Astrocyte (in vitro differentiated cells and primary cell): ENCODE results near the gene RUVBL2. TPM values are rescaled to one million over a fixed set of nuclear protein-coding genes. Genes with fewer than 3 reads are reported as not detected.

ENCODE experiments used
- DNase-seq: peaks from one replicate; pipeline ENCODE4 v3.0.0-alpha.2; 2010; ENCODE audit warnings: low read depth
- FAIRE-seq: peaks from 2 replicates; lab custom pipeline; 2011; peaks lifted over from hg19 to GRCh38; lab: Jason Lieb, UNC
- H2AFZ ChIP-seq: 2 replicates; pipeline ENCODE4 v1.6.0; 2012; ENCODE audit warnings: low read depth, low read length, inconsistent platforms
- H3K27ac ChIP-seq: 2 replicates; pipeline ENCODE4 v1.5.1; 2011; ENCODE audit warnings: low read depth, low read length, inconsistent platforms
- H3K27me3 ChIP-seq: 2 replicates; pipeline ENCODE4 v1.6.0; 2011; ENCODE audit warnings: low read length, inconsistent platforms; ENCODE audit not compliant: insufficient read depth
- H3K36me3 ChIP-seq: 2 replicates; pipeline ENCODE4 v1.5.1; 2011; ENCODE audit warnings: low read length, inconsistent platforms; ENCODE audit not compliant: insufficient read depth
- H3K4me1 ChIP-seq: 2 replicates; pipeline ENCODE4 v1.5.1; 2011; ENCODE audit warnings: low read length, inconsistent platforms; ENCODE audit not compliant: insufficient read depth
- H3K4me2 ChIP-seq: 2 replicates; pipeline ENCODE4 v1.6.0; 2012; ENCODE audit warnings: low read length, inconsistent platforms
- H3K4me3 ChIP-seq: 2 replicates; pipeline ENCODE4 v1.5.1; 2011; ENCODE audit warnings: low read depth, mild to moderate bottlenecking, low read length, inconsistent platforms; ENCODE audit not compliant: insufficient read depth
- H3K79me2 ChIP-seq: 2 replicates; pipeline ENCODE4 v1.6.0; 2012; ENCODE audit warnings: mild to moderate bottlenecking, low read length, inconsistent platforms; ENCODE audit not compliant: insufficient read depth
- H3K9ac ChIP-seq: 2 replicates; pipeline ENCODE4 v1.6.0; 2012; ENCODE audit warnings: mild to moderate bottlenecking, low read length, inconsistent platforms
- H3K9me3 ChIP-seq: 2 replicates; pipeline ENCODE4 v1.5.1; 2012; ENCODE audit warnings: low read depth, mild to moderate bottlenecking, low read length, inconsistent platforms; ENCODE audit not compliant: insufficient read depth
- H4K20me1 ChIP-seq: 2 replicates; pipeline ENCODE4 v1.6.0; 2012; ENCODE audit warnings: low read length, inconsistent platforms; ENCODE audit not compliant: insufficient read depth
- H3K27ac Mint-ChIP-seq: one replicate; pipeline ENCODE4 v1.8.0; 2021; ENCODE audit warnings: mild to moderate bottlenecking, mixed read lengths; ENCODE audit not compliant: unreplicated experiment
- H3K27me3 Mint-ChIP-seq: one replicate; pipeline ENCODE4 v1.8.0; 2021; ENCODE audit warnings: low read depth, mixed read lengths; ENCODE audit not compliant: unreplicated experiment
- H3K36me3 Mint-ChIP-seq: one replicate; pipeline ENCODE4 v1.8.0; 2021; ENCODE audit warnings: low read depth, mixed read lengths; ENCODE audit not compliant: unreplicated experiment
- H3K4me1 Mint-ChIP-seq: one replicate; pipeline ENCODE4 v1.8.0; 2021; ENCODE audit warnings: low read depth, mixed read lengths; ENCODE audit not compliant: unreplicated experiment
- H3K4me3 Mint-ChIP-seq: one replicate; pipeline ENCODE4 v1.8.0; 2021; ENCODE audit warnings: mild to moderate bottlenecking, moderate library complexity, mixed read lengths; ENCODE audit not compliant: unreplicated experiment
- H3K9me3 Mint-ChIP-seq: one replicate; pipeline ENCODE4 v1.8.0; 2021; ENCODE audit warnings: mild to moderate bottlenecking, mixed read lengths; ENCODE audit not compliant: unreplicated experiment
- CTCF ChIP-seq: IDR thresholded peaks from 2 replicates; pipeline ENCODE4 v1.5.1; 2011; ENCODE audit warnings: low read depth, mild to moderate bottlenecking, inconsistent platforms, low read length, moderate library complexity; ENCODE audit not compliant: insufficient read depth
- EZH2 ChIP-seq: IDR thresholded peaks from 2 replicates; pipeline ENCODE4 v1.6.1; 2012; ENCODE audit warnings: mild to moderate bottlenecking, low read length, inconsistent platforms; ENCODE audit not compliant: insufficient read depth
- total RNA-seq: library from RNA; stranded (reverse); gene quantifications from 2 replicates; pipeline ENCODE4 v1.2.1, GENCODE V29; 2021

Gene RUVBL2
- total RNA-seq, 1 donor from 2014 or later, result 106 TPM

DNA sequence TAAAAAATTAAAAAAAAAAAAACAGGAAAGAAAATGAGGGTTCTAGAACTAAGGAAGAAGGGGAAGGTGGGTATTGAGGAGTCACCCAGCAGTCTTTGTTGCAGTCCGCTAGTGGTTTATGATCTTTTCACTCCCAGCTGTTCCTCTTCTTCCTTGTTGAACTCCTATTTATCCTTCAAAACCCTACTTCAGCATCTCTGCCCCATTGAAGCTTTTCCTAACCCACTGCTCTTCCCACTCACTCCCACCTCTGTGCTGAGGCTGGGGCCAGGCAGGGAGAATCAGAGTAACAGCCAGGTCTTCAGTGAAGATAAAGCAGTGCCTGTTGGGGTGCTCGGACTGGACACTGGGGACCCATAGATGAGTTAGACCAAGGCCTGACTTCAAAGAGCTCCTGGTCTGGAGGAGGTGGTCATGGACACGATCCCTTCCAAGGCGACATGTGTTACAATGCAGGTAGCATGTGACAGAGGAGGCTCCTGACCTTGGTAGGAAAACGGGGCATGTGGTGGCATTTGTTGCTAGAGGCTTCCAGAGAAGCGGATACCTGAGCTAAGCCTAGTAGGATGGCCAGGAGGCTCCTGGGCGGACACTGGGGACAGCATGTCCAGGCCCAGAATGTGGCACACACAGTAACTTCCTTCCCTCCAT is 11.4 kb downstream of the RUVBL2 start:
- Mint-ChIP-seq H3K27me3 (no peaks in the 10 kb centered on the region), H3K4me1 (peaks cover under 1% of the 10 kb centered on the region), H3K4me3 (no peak overlapping the region), H3K9me3 (no peaks in the 10 kb centered on the region), H3K36me3 (peaks cover 14% of the 10 kb centered on the region), H3K27ac (no peak overlapping the region)
- Histone ChIP-seq H3K9me3 (no peaks in the 10 kb centered on the region), H3K4me3 (no peak overlapping the region), H3K36me3 (peaks cover 20% of the 10 kb centered on the region), H3K9ac (no peak overlapping the region), H3K79me2 (peaks cover 4% of the 10 kb centered on the region), H2AFZ (no peak overlapping the region), H3K4me1 (no peaks in the 10 kb centered on the region), H3K27me3 (no peaks in the 10 kb centered on the region), H3K27ac (no peak overlapping the region), H4K20me1 (peaks cover 4% of the 10 kb centered on the region), H3K4me2 (no peak overlapping the region)
- TF ChIP-seq CTCF (no peak), EZH2 (no peak)
- DNase-seq (no peak), FAIRE-seq (no peak)

- Mint-ChIP-seq H3K36me3 (peaks cover 21% of the 10 kb centered on the region), H3K27me3 (no peaks in the 10 kb centered on the region), H3K27ac (no peak overlapping the region), H3K4me3 (no peak overlapping the region), H3K9me3 (no peaks in the 10 kb centered on the region), H3K4me1 (no peaks in the 10 kb centered on the region)
- no peaks in the 10 kb centered on the region for H3K79me2 ChIP-seq
- H3K27ac ChIP-seq, result no peak overlapping the region
- H4K20me1 ChIP-seq, result peaks cover 3% of the 10 kb centered on the region
- H3K4me1 ChIP-seq, result no peaks in the 10 kb centered on the region
- DNase-seq, result no peak
- H3K27me3 ChIP-seq, result no peaks in the 10 kb centered on the region
- peaks cover 18% of the 10 kb centered on the region for H3K36me3 ChIP-seq
- H3K4me3 ChIP-seq, result no peak overlapping the region
- FAIRE-seq, result no peak
- TF ChIP-seq EZH2, result no peak
- TF ChIP-seq CTCF, result no peak
- H3K4me2 ChIP-seq, result no peak overlapping the region
- no peak overlapping the region for H2AFZ ChIP-seq
- no peaks in the 10 kb centered on the region for H3K9me3 ChIP-seq
- H3K9ac ChIP-seq, result no peak overlapping the region
Measured at GRCh38 chr19:49006905-49007304, 13.2 kb downstream of the RUVBL2 start.

GRCh38 chr19:49009828-49010227 is 16.1 kb downstream of the RUVBL2 start:
- H3K36me3 ChIP-seq, result peaks cover 11% of the 10 kb centered on the region
- H2AFZ ChIP-seq, result no peak overlapping the region
- FAIRE-seq (no peak), DNase-seq (no peak)
- peaks cover 13% of the 10 kb centered on the region for H3K36me3 Mint-ChIP-seq
- no peaks in the 10 kb centered on the region for H3K9me3 Mint-ChIP-seq
- no peak overlapping the region for H3K27ac Mint-ChIP-seq
- no peak overlapping the region for H3K27ac ChIP-seq
- H3K79me2 ChIP-seq, result no peaks in the 10 kb centered on the region
- H3K4me3 Mint-ChIP-seq, result no peak overlapping the region
- H3K9ac ChIP-seq, result no peak overlapping the region
- H3K4me3 ChIP-seq, result no peak overlapping the region
- no peak overlapping the region for H3K4me2 ChIP-seq
- H4K20me1 ChIP-seq, result peaks cover 7% of the 10 kb centered on the region
- H3K4me1 Mint-ChIP-seq, result no peaks in the 10 kb centered on the region
- H3K27me3 Mint-ChIP-seq, result no peaks in the 10 kb centered on the region
- no peaks in the 10 kb centered on the region for H3K4me1 ChIP-seq
- H3K27me3 ChIP-seq, result no peaks in the 10 kb centered on the region
- H3K9me3 ChIP-seq, result no peaks in the 10 kb centered on the region
- TF ChIP-seq CTCF (no peak), EZH2 (no peak)
